Measurements from ENCODE around the gene BCAS4. TPM values are rescaled to one million over a fixed set of nuclear protein-coding genes. Genes with fewer than 3 reads are reported as not detected.
"Not testable (repeated sequence)": the region's sequence is repeated elsewhere in the genome, so short reads cannot be mapped to it uniquely, and the experiment has no call there.

BCAS4 gene
- total RNA-seq, 1 donor from 2014 or later, result 8.9 TPM

DNA sequence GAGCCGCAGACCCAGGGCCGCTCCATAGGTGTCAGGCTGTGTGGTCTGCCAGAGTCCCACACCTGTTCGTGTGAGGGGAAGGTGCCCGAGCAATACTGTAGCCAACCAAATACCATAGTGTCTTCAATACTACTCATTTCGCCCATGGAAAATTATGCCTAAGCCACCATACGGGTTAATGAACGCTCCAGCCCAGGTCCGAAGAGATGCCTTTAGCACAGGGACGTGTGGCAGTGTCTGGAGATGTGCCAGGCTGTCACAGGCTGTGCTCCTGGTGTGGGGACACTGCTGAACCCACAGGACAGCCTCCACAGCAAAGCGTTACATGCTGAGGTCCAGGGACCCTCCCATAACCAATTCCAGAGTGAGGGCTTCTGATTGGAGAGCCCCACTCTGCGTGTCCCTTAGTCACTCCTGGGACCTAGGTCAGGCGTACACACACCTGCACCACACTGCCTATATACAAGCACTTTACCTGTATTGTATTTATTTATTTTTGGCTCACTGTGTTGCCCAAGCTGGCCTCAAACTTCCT lies 25.2 kb upstream of the BCAS4 start:
- not testable (repeated sequence) for H3K9me3 Mint-ChIP-seq (ENCODE audit: low read depth); H3K27ac Mint-ChIP-seq; H3K27me3 Mint-ChIP-seq; H3K36me3 Mint-ChIP-seq (ENCODE audit: insufficient read depth); DNase-seq (ENCODE audit: low spot score, unreplicated experiment); H3K4me3 Mint-ChIP-seq (ENCODE audit: low read depth)
- H3K4me1 Mint-ChIP-seq (ENCODE audit: low read depth), result peaks cover 13% of the 10 kb centered on the region

DNA sequence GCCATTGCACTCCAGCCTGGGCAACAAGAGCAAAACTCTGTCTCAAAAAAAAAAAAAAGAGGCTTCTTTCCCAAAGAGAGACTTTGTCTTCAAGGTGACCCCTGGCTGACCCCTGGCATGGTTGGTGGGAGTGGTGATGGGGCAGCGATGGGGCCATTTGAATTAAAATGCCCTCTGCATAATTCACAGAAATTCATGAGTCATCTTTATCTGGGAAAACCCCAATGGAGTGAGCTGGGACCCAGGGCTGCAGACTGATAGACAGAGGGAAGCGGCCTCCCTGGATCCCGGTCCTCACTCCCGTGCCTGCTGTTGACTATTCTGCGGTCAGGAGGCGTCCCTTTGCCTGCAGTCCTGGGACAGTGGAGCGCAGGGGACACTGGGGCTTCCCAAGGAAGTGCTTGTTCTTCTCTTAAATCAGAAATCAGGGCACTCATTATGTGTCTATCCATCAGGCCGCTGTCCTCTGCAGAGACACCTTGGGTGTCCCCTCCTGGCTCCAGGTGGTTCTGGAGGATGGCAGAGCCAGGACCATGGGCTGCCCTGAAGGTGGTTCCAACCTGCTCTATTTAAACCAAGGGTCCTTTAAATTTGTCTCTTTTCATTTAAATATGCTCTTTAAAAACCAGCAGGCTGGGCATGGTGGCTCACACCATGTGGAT lies 23.3 kb upstream of the BCAS4 start:
- not testable (repeated sequence) for H3K27me3 Mint-ChIP-seq; H3K4me3 Mint-ChIP-seq (ENCODE audit: low read depth); H3K27ac Mint-ChIP-seq; H3K9me3 Mint-ChIP-seq (ENCODE audit: low read depth); H3K36me3 Mint-ChIP-seq (ENCODE audit: insufficient read depth); DNase-seq (ENCODE audit: low spot score, unreplicated experiment)
- peaks cover 11% of the 10 kb centered on the region for H3K4me1 Mint-ChIP-seq (ENCODE audit: low read depth)

GRCh38 chr20:50772420-50773185 lies 22.3 kb upstream of the BCAS4 start:
- DNase-seq (ENCODE audit: low spot score, unreplicated experiment), result no peak
- no peak overlapping the region for H3K4me3 Mint-ChIP-seq (ENCODE audit: low read depth)
- H3K27ac Mint-ChIP-seq, result no peak overlapping the region
- no peaks in the 10 kb centered on the region for H3K36me3 Mint-ChIP-seq (ENCODE audit: insufficient read depth)
- H3K9me3 Mint-ChIP-seq (ENCODE audit: low read depth), result no peaks in the 10 kb centered on the region
- peaks cover 3% of the 10 kb centered on the region for H3K4me1 Mint-ChIP-seq (ENCODE audit: low read depth)
- no peaks in the 10 kb centered on the region for H3K27me3 Mint-ChIP-seq
- no peak for TF ChIP-seq CTCF (IDR thresholded peaks at IDR 0.05; ENCODE audit: unreplicated experiment)

DNA sequence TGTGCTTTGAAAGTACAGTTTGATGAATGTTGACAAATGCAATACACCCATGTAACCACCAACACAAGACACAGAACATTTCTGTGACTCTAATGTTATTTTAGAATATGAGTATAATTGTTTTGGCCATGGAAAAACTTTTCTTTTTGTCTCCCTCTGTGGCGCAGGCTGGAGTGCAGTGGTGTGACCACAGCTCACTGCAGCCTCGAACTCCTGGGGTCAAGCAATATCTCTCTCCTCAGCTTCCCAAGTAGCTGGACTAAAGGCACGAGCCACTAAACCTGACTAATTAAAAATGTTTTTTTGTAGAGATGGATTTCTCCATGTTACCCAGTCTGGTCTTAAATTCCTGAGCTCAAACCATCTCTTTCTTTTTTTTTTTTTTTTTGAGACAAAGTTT lies 20.3 kb upstream of the BCAS4 start:
- H3K27me3 Mint-ChIP-seq, result no peaks in the 10 kb centered on the region
- no peaks in the 10 kb centered on the region for H3K9me3 Mint-ChIP-seq (ENCODE audit: low read depth)
- H3K4me1 Mint-ChIP-seq (ENCODE audit: low read depth), result no peaks in the 10 kb centered on the region
- no peak for TF ChIP-seq CTCF (IDR thresholded peaks at IDR 0.05; ENCODE audit: unreplicated experiment)
- H3K27ac Mint-ChIP-seq, result no peak overlapping the region
- no peak overlapping the region for H3K4me3 Mint-ChIP-seq (ENCODE audit: low read depth)
- DNase-seq (ENCODE audit: low spot score, unreplicated experiment), result no peak
- H3K36me3 Mint-ChIP-seq (ENCODE audit: insufficient read depth), result no peaks in the 10 kb centered on the region

GRCh38 chr20:50776122-50776817 lies 18.6 kb upstream of the BCAS4 start:
- no peak for DNase-seq (ENCODE audit: low spot score, unreplicated experiment)
- TF ChIP-seq CTCF (IDR thresholded peaks at IDR 0.05; ENCODE audit: unreplicated experiment), result no peak
- H3K4me3 Mint-ChIP-seq (ENCODE audit: low read depth), result no peak overlapping the region
- no peaks in the 10 kb centered on the region for H3K9me3 Mint-ChIP-seq (ENCODE audit: low read depth)
- no peak overlapping the region for H3K27ac Mint-ChIP-seq
- no peaks in the 10 kb centered on the region for H3K4me1 Mint-ChIP-seq (ENCODE audit: low read depth)
- no peaks in the 10 kb centered on the region for H3K27me3 Mint-ChIP-seq
- no peaks in the 10 kb centered on the region for H3K36me3 Mint-ChIP-seq (ENCODE audit: insufficient read depth)

DNA sequence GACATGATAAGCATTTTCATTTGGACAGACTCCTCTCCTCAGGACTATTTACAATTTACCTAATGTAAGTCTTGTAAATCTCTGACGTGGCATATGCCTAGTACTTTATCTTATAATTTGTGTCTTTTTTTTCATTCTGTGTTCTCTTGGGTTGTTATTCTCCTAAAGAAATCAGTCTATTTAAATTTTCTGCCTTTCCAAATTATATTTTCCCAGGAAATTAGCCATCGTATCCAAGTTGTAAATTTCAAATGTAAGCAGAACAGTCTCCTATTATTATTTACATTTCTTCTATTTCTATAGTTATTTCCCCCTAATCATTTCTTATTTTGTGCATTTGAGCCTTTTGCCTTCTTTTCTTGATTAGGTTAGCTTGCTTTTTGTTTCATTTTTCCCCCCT lies 17.5 kb upstream of the BCAS4 start:
- Mint-ChIP-seq H3K4me1 (ENCODE audit: low read depth) (no peaks in the 10 kb centered on the region), H3K36me3 (ENCODE audit: insufficient read depth) (no peaks in the 10 kb centered on the region), H3K4me3 (ENCODE audit: low read depth) (no peak overlapping the region), H3K27me3 (no peaks in the 10 kb centered on the region), H3K9me3 (ENCODE audit: low read depth) (no peaks in the 10 kb centered on the region), H3K27ac (no peak overlapping the region)
- TF ChIP-seq CTCF (IDR thresholded peaks at IDR 0.05; ENCODE audit: unreplicated experiment), result no peak
- no peak for DNase-seq (ENCODE audit: low spot score, unreplicated experiment)

- not testable (repeated sequence) for H3K4me1 Mint-ChIP-seq (ENCODE audit: low read depth); H3K9me3 Mint-ChIP-seq (ENCODE audit: low read depth); DNase-seq (ENCODE audit: low spot score, unreplicated experiment); H3K4me3 Mint-ChIP-seq (ENCODE audit: low read depth); H3K27ac Mint-ChIP-seq; H3K27me3 Mint-ChIP-seq; H3K36me3 Mint-ChIP-seq (ENCODE audit: insufficient read depth)
Measured at GRCh38 chr20:50778994-50779393, 15.9 kb upstream of the BCAS4 start.

Measured in progenitor cell of endocrine pancreas (in vitro differentiated cells).